ENCODE measurements around the gene NALCN. TPM values are rescaled to one million over a fixed set of nuclear protein-coding genes. Genes with fewer than 3 reads are reported as not detected.

The NALCN gene
- total RNA-seq, 4 donors from 2014 or later = under 0.01 to 1.3 (median 0.17) TPM; not detected in 1

GRCh38 chr13:101049166-101049850 lies 367.0 kb downstream of the NALCN start:
- TF ChIP-seq CTCF (IDR thresholded peaks at IDR 0.05; ENCODE audit: low read depth) = no peak

GRCh38 chr13:101036546-101036945 lies 379.8 kb downstream of the NALCN start:
- no peak for TF ChIP-seq CTCF (IDR thresholded peaks at IDR 0.05; ENCODE audit: low read depth)

- TF ChIP-seq CTCF (IDR thresholded peaks at IDR 0.05; ENCODE audit: low read depth) = no peak
Measured at GRCh38 chr13:101035119-101035620, 381.1 kb downstream of the NALCN start.

- no peak for TF ChIP-seq CTCF (IDR thresholded peaks at IDR 0.05; ENCODE audit: low read depth)
Measured at GRCh38 chr13:101026736-101027398, 389.4 kb downstream of the NALCN start.

- TF ChIP-seq CTCF (IDR thresholded peaks at IDR 0.05; ENCODE audit: low read depth) = no peak
Measured at GRCh38 chr13:101026328-101026727, 390.0 kb downstream of the NALCN start.

- TF ChIP-seq CTCF (IDR thresholded peaks at IDR 0.05; ENCODE audit: low read depth) = no peak
Measured at GRCh38 chr13:101025925-101026324, 390.4 kb downstream of the NALCN start.

- no peak for TF ChIP-seq CTCF (IDR thresholded peaks at IDR 0.05; ENCODE audit: low read depth)
Measured at GRCh38 chr13:101025519-101025918, 390.8 kb downstream of the NALCN start.

Measured in subcutaneous adipose tissue (tissue), 4 donors.